NCI-H2171 (cell line): ENCODE results near the gene OR1E2.
"Not testable (repeated sequence)": the region's sequence is repeated elsewhere in the genome, so short reads cannot be mapped to it uniquely, and the experiment has no call there.

Experiments used
- DNase-seq: peaks from one replicate; lab custom pipeline; 2025; lab: John Stamatoyannopoulos, UW

Gene OR1E2

GRCh38 chr17:3397801-3398200, 35.8 kb downstream of the OR1E2 start:
- DNase-seq: not testable (repeated sequence)

GRCh38 chr17:3389791-3390190, 43.9 kb downstream of the OR1E2 start:
- no peak for DNase-seq

- DNase-seq: no peak
These were observed 47.5 kb downstream of the OR1E2 start, which contains the start of gene OR3A2 for GRCh38 chr17:3385869-3386816. Gene OR3A2 (minus strand): TSS chr17:3386308.
